Uterus (tissue), 4 donors: ENCODE results near the gene ITPR3. TPM values are rescaled to one million over a fixed set of nuclear protein-coding genes. Genes with fewer than 3 reads are reported as not detected.

Source experiments
- DNase-seq, 2 donors: peaks; one replicate each; pipeline ENCODE4 v3.0.0-alpha.2; 2019 to 2020
- H3K27ac ChIP-seq, 2 donors: fragments of 200-600 bp; sonication (generic); 1 replicate in 1 of 2; 2 replicates in 1 of 2; pipeline ENCODE4 v1.5.1; 2016 to 2018
- H3K27me3 ChIP-seq, 2 donors: fragments of 200-600 bp; sonication (generic); one replicate each; pipeline ENCODE4 v1.5.1; 2018 to 2019; ENCODE audit warnings: control low read depth in 1 of 2
- H3K36me3 ChIP-seq, 2 donors: fragments of 200-600 bp; sonication (generic); one replicate each; pipeline ENCODE4 v1.5.1; 2019; ENCODE audit warnings: control low read depth in 1 of 2
- H3K4me1 ChIP-seq, 2 donors: fragments of 200-600 bp; sonication (generic); one replicate each; pipeline ENCODE4 v1.5.1; 2018 to 2019; ENCODE audit warnings: control low read depth in 1 of 2
- H3K4me3 ChIP-seq, 2 donors: fragments of 200-600 bp; sonication (generic); 1 replicate in 1 of 2; 2 replicates in 1 of 2; pipeline ENCODE4 v1.5.1; 2018 to 2019; ENCODE audit warnings: mild to moderate bottlenecking in 1 of 2
- H3K9me3 ChIP-seq, 2 donors: fragments of 200-600 bp; sonication (generic); one replicate each; pipeline ENCODE4 v1.5.1; 2019; ENCODE audit warnings: control low read depth in 1 of 2
- CTCF ChIP-seq, 4 experiments: fragments of 200-600 bp in 2 of 4; fragments of 450-650 bp in 2 of 4; sonication (generic) in 2 of 4; IDR thresholded peaks; one replicate each; pipeline ENCODE4 v1.5.1; 2016 to 2019; ENCODE audit warnings: antibody characterized with exemption in 4 of 4, mild to moderate bottlenecking in 2 of 4, moderate library complexity in 1 of 4
- POLR2A ChIP-seq, 2 donors: fragments of 450-650 bp; IDR thresholded peaks; one replicate each; pipeline ENCODE4 v1.6.1; 2016; ENCODE audit warnings: antibody characterized with exemption in 2 of 2, mild to moderate bottlenecking in 1 of 2, moderate library complexity in 1 of 2
- intact Hi-C: fragments of 100-400 bp; cut with DNase I; formaldehyde crosslinking; loops from one replicate; pipeline ENCODE4 v1.15.1; 2023; ENCODE audit warnings: low total_unique reads
- total RNA-seq, 4 donors: library from RNA; depleted of rRNA in 3 of 4; stranded (reverse); fragments of >200 nt in 3 of 4; gene quantifications; one replicate each; pipeline versions ENCODE4 v1.1.0 to v1.2.4, GENCODE V29; 2014 to 2023
- donor health status: DM: yes; HTN: yes; CAD: no.

The ITPR3 gene
- total RNA-seq, 4 donors from 2014 or later = 11.2 to 27.6 (median 16.1) TPM

DNA sequence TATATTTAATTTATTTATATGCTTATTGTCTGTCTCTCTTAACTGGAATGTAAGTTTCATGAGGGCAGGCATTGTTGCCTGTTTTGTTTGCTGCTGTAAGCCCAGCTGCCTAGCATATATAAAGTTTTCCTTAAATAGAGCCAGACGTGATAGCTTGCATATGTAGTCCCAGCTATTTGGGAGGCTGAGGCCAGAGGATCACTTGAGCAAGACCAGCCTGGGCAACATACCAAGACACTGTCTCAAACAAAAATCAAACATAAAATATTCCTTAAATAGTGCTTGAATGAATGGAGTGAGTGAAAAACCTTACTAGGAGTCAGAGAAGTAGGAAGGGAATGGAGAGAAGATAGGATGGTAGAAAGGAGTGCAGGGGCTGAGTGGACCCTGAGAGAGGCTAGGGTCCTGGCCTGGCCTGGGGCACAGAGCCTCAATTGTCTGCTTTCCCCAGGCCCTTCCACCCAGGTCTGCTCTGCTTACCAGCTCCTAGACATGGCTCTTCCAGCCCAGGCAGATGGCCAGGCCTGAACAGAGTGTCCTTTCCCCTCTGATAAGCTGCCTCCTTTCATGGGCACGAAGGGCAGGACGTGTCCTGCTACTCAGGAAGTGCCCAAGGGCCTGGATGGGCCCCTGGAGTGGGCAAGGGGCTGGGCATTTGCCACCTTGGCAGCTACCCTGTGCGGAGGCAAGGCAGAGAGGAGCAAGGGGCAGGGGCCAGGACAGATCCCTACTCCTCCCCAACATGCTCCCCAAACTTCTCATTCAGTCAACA, 23.4 kb upstream of the ITPR3 start:
- no peaks in the 10 kb centered on the region for H3K36me3 ChIP-seq
- no peak for TF ChIP-seq POLR2A (IDR thresholded peaks at IDR 0.05)
- no peak for TF ChIP-seq CTCF (IDR thresholded peaks at IDR 0.05)
- no peaks in the 10 kb centered on the region for H3K9me3 ChIP-seq
- no peak overlapping the region for H3K27ac ChIP-seq
- no peaks in the 10 kb centered on the region for H3K4me1 ChIP-seq
- intact Hi-C loops = no loop called here
- DNase-seq = no peak
- no peak overlapping the region for H3K4me3 ChIP-seq
- H3K27me3 ChIP-seq = no peaks in the 10 kb centered on the region

DNA sequence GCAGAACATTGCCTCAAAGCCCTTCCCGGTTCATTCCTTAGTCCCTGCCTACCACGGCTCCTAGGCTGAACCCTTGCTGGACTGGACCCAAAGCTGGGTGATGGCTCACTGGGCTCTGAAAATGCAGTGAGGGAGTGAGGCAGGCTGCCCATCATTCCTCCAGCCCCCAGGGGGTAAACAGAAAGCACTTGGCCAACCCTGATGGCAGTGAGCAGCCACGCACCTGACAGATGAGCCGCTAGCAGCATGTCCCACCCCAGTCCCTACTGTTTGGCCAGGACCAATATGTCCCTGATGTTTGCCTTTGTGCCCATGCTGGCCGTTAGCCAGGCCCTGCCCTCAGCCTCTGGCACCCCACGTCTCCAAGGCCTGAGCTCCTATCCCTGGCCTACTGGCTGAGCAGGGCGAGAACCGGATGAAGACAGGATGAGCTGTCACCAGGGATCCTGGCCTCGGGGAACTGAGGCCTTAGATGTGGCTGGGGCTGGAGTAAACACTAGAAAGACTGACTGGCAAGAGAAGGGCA, 21.6 kb upstream of the ITPR3 start:
- Histone ChIP-seq H3K9me3 (peaks cover 0 to 1% of the 10 kb centered on the region in 2 donors), H3K36me3 (no peaks in the 10 kb centered on the region), H3K4me3 (no peak overlapping the region), H3K27ac (no peak overlapping the region), H3K4me1 (no peaks in the 10 kb centered on the region), H3K27me3 (no peaks in the 10 kb centered on the region)
- TF ChIP-seq CTCF (IDR thresholded peaks at IDR 0.05) = no peak
- TF ChIP-seq POLR2A (IDR thresholded peaks at IDR 0.05) = no peak
- intact Hi-C loops = no loop called here
- no peak for DNase-seq

DNA sequence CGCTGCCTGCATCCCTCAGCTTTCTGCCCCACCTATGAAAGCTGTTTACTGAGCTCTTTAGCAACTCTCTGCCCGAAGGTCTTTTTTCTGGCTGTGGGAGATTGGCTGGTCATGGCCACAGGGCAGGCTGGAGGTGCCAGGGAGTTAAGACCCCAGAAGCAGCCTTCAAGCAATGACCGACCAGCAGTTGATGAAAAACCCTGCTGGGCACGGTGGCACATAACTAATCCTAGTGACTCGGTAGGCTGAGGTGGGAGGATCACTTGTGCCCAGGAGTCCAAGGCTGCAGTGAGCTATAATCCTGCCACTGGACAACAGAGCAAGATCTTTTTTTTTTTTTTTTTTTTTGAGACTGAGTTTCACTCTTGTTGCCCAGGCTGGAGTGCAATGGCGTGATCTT, 20.4 kb upstream of the ITPR3 start:
- no peak for DNase-seq
- H3K36me3 ChIP-seq = no peaks in the 10 kb centered on the region
- H3K27me3 ChIP-seq = no peaks in the 10 kb centered on the region
- peaks cover 0 to 3% of the 10 kb centered on the region in 2 donors for H3K9me3 ChIP-seq
- H3K4me3 ChIP-seq = no peak overlapping the region
- intact Hi-C loops = no loop called here
- TF ChIP-seq POLR2A (IDR thresholded peaks at IDR 0.05) = no peak
- TF ChIP-seq CTCF (IDR thresholded peaks at IDR 0.05) = no peak
- H3K27ac ChIP-seq = no peak overlapping the region
- no peaks in the 10 kb centered on the region for H3K4me1 ChIP-seq

DNA sequence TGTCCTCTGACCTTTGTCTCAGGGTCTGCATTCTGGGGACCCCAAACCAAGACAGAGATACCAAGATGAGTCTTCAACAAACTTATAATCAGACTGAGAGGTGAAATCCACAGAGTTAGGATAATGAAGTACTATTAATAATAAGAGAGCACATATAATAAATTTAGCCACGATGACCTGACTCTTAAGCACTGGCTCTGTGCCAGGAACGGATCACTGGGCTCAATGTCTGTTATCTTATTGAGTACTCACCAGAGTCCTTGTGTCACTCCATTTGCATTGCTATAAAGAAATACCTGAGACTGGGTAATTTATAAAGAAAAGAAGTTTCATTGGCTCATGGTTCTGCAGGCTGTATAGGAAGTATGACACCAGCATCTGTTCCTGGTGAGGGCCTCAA, 18.9 kb upstream of the ITPR3 start:
- intact Hi-C loops = no loop called here
- H3K4me3 ChIP-seq = no peak overlapping the region
- no peak for TF ChIP-seq CTCF (IDR thresholded peaks at IDR 0.05)
- no peak for TF ChIP-seq POLR2A (IDR thresholded peaks at IDR 0.05)
- peaks cover 0 to 3% of the 10 kb centered on the region in 2 donors for H3K9me3 ChIP-seq
- H3K27ac ChIP-seq = no peak overlapping the region
- DNase-seq = no peak
- H3K27me3 ChIP-seq = no peaks in the 10 kb centered on the region
- H3K36me3 ChIP-seq = no peaks in the 10 kb centered on the region
- no peaks in the 10 kb centered on the region for H3K4me1 ChIP-seq
